GM12878 (cell line): ENCODE measurements around the gene P3H3. TPM values are rescaled to one million over a fixed set of nuclear protein-coding genes. Genes with fewer than 3 reads are reported as not detected.

Experiments
- ATAC-seq: fragments of 200-7000 bp; cut with Tn5 transposase; 3 replicates; pipeline ENCODE4 v1.9.1; 2020; ENCODE audit warnings: mild to moderate bottlenecking, moderate library complexity
- BruUV-seq: library from RNA; stranded (reverse); fragments of 400-500 nt; replicated peaks from 2 replicates; lab custom pipeline; 2021; lab: Mats Ljungman, UMichigan
- CTCF ChIA-PET: fragments of 300-600 bp; sonication (Branson Sonifier 250); formaldehyde crosslinking; extraction: SDS; loops from one replicate; lab custom pipeline; 2021; ENCODE audit warnings: inconsistent platforms; lab: Yijun Ruan, JAX
- POLR2A ChIA-PET: fragments of 350-600 bp; formaldehyde crosslinking; extraction: SDS; loops from one replicate; lab custom pipeline; 2021; ENCODE audit warnings: inconsistent platforms; lab: Charles Lee
- RAD21 ChIA-PET: fragments of 300-600 bp; sonication (Branson Sonifier 250); formaldehyde crosslinking; loops from one replicate; lab custom pipeline; 2023; ENCODE audit warnings: antibody characterized with exemption; ENCODE audit not compliant: unreplicated experiment; lab: Charles Lee
- SMC1A ChIA-PET: fragments of 300-600 bp; sonication (Branson Sonifier 250); formaldehyde crosslinking; loops from one replicate; lab custom pipeline; 2023; ENCODE audit not compliant: unreplicated experiment, uncharacterized antibody; lab: Charles Lee
- DNase-seq: peaks from one replicate; pipeline ENCODE4 v3.0.0-alpha.2; 2011; ENCODE audit warnings: low read depth, low spot score
- FAIRE-seq: peaks from 3 replicates; lab custom pipeline; 2011; peaks lifted over from hg19 to GRCh38; lab: Jason Lieb, UNC
- H2AFZ ChIP-seq: 2 replicates; pipeline ENCODE4 v1.6.0; 2011; ENCODE audit warnings: low read depth, low read length, control low read depth; ENCODE audit not compliant: control insufficient read depth
- H3K27ac ChIP-seq: 2 replicates; pipeline ENCODE4 v1.5.1; 2011; ENCODE audit warnings: control low read depth; ENCODE audit not compliant: control insufficient read depth, insufficient read depth
- H3K27me3 ChIP-seq, 2 experiments: replicated peaks in 1 of 2; 2 replicates each; pipeline versions ENCODE4 v1.6.0 to v1.6.1; 2011; ENCODE audit warnings: low read length in 1 of 2; ENCODE audit not compliant: control insufficient read depth in 2 of 2, insufficient read depth in 2 of 2
- H3K36me3 ChIP-seq, 2 experiments: 2 replicates each; pipeline ENCODE4 v1.5.1; 2011; ENCODE audit warnings: low read length in 1 of 2; ENCODE audit not compliant: control insufficient read depth in 2 of 2, insufficient read depth in 2 of 2
- H3K4me1 ChIP-seq: 2 replicates; pipeline ENCODE4 v1.6.1; 2011; ENCODE audit warnings: mild to moderate bottlenecking, low read length, moderate library complexity, mixed read lengths; ENCODE audit not compliant: control insufficient read depth, insufficient read depth
- H3K4me2 ChIP-seq: 2 replicates; pipeline ENCODE4 v1.6.0; 2011; ENCODE audit warnings: control low read depth; ENCODE audit not compliant: control insufficient read depth, insufficient read depth
- H3K4me3 ChIP-seq: fragments of 200-600 bp; sonication (generic); 2 replicates; pipeline ENCODE4 v1.5.1; 2016
- H3K79me2 ChIP-seq: 2 replicates; pipeline ENCODE4 v1.6.0; 2011; ENCODE audit warnings: low read length; ENCODE audit not compliant: control insufficient read depth, insufficient read depth
- H3K9ac ChIP-seq: 2 replicates; pipeline ENCODE4 v1.8.0; 2011; ENCODE audit warnings: low read length, control low read depth, mixed read lengths; ENCODE audit not compliant: control insufficient read depth, insufficient read depth
- H3K9me3 ChIP-seq: replicated peaks from 3 replicates; pipeline ENCODE4 v1.5.1; 2011; ENCODE audit warnings: mild to moderate bottlenecking, low read length; ENCODE audit not compliant: control insufficient read depth, insufficient read depth
- H4K20me1 ChIP-seq: 2 replicates; pipeline ENCODE4 v1.6.0; 2011; ENCODE audit not compliant: control insufficient read depth, insufficient read depth
- ASH2L ChIP-seq: fragments of 300-600, 200-600 bp; sonication (generic); IDR thresholded peaks from 2 replicates; pipeline ENCODE4 v1.6.1; 2017; ENCODE audit warnings: low read depth, mild to moderate bottlenecking, borderline replicate concordance
- HDAC6 ChIP-seq: fragments of 200-600 bp; sonication (generic); IDR thresholded peaks from one replicate; pipeline ENCODE4 v1.8.0; 2017; ENCODE audit warnings: antibody characterized with exemption; ENCODE audit not compliant: unreplicated experiment
- MXI1 ChIP-seq: fragments of 150-350 bp; IDR thresholded peaks from 2 replicates; pipeline ENCODE4 v1.6.1; 2011; ENCODE audit warnings: low read depth, mild to moderate bottlenecking, inconsistent platforms, low read length, improper control_type of control experiment
- NFXL1 ChIP-seq: fragments of 450-650 bp; IDR thresholded peaks from 2 replicates; pipeline ENCODE4 v1.6.1; 2017; ENCODE audit warnings: antibody characterized with exemption, mild to moderate bottlenecking, borderline replicate concordance
- NFYB ChIP-seq: IDR thresholded peaks from 2 replicates; pipeline ENCODE4 v1.6.1; 2011; ENCODE audit warnings: low read depth, mild to moderate bottlenecking, low read length, improper control_type of control experiment, moderate library complexity; ENCODE audit not compliant: insufficient read depth
- NR2C2 ChIP-seq: IDR thresholded peaks from 2 replicates; pipeline ENCODE4 v1.6.1; 2011; ENCODE audit warnings: borderline replicate concordance, low read depth; ENCODE audit not compliant: control insufficient read depth, insufficient read length
- NR2F1 ChIP-seq: fragments of 450-650 bp; conservative IDR thresholded peaks from 2 replicates; pipeline ENCODE4 v1.6.1; 2017; ENCODE audit warnings: mild to moderate bottlenecking
- POU2F2 ChIP-seq: IDR thresholded peaks from 3 replicates; pipeline ENCODE4 v1.6.1; 2011; ENCODE audit warnings: low read depth, mild to moderate bottlenecking, low read length, borderline replicate concordance
- SMAD1 ChIP-seq: fragments of 450-650 bp; IDR thresholded peaks from 2 replicates; pipeline ENCODE4 v1.6.1; 2018; ENCODE audit warnings: mild to moderate bottlenecking, low read depth; ENCODE audit not compliant: partially characterized antibody
- SPI1 ChIP-seq: IDR thresholded peaks from 2 replicates; pipeline ENCODE4 v1.6.1; 2011; ENCODE audit warnings: low read depth, mild to moderate bottlenecking, low read length, moderate library complexity, borderline replicate concordance; ENCODE audit not compliant: insufficient read depth
- ZNF622 ChIP-seq: fragments of 450-650 bp; IDR thresholded peaks from 2 replicates; pipeline ENCODE4 v1.6.1; 2017; ENCODE audit warnings: mild to moderate bottlenecking, inconsistent platforms
- WGBS: methylation state at CpG from one replicate; pipeline ENCODE4 v1.1.6; 2016; ENCODE audit warnings: low lambda C conversion rate; ENCODE audit not compliant: insufficient replicate concordance, insufficient coverage; ENCODE audit errors: missing lambda C conversion rate; 5-methylcytosine and 5-hydroxymethylcytosine counted together
- in situ Hi-C: fragments of 300-500 bp; cut with MboI; formaldehyde crosslinking; loops from 9 replicates; pipeline ENCODE4 v1.14.3; 2018; ENCODE audit warnings: mixed read lengths
- intact Hi-C: fragments of 100-400 bp; cut with micrococcal nuclease; formaldehyde crosslinking; loops from one replicate; pipeline ENCODE4 v1.14.2; 2022; ENCODE audit not compliant: unreplicated experiment
- polyA plus RNA-seq, 11 experiments: library from polyadenylated mRNA; depleted of rRNA in 4 of 11; unstranded in 6 of 11; stranded (reverse) in 5 of 11; fragments of >200 nt; fragmentation: Nextera tagmentation in 4 of 11; fragmentation: Illumina TruSeq in 1 of 11; extraction: Ambion mirVana in 4 of 11; extraction: Trizol in 1 of 11; gene quantifications; 1 replicate in 1 of 11; 2 replicates in 10 of 11; pipeline versions ENCODE4 v1.2.1 to v1.2.3, GENCODE V29; 2011 to 2016; ENCODE audit warnings: inconsistent platforms in 2 of 11, missing spikeins in 2 of 11, low read depth in 1 of 11
- total RNA-seq, 4 experiments: library from RNA; depleted of rRNA in 3 of 4; stranded (reverse); fragments of >200 nt in 3 of 4; fragmentation: Illumina TruSeq in 1 of 4; extraction: Trizol in 1 of 4; gene quantifications; 2 replicates each; pipeline versions ENCODE4 v1.2.1 to v1.2.3, GENCODE V29; 2013 to 2021
- TF ChIP-seq, protein P1 (sequence below): fragments of 150-350 bp; IDR thresholded peaks from 2 replicates; pipeline ENCODE4 v1.6.1; 2016; ENCODE audit warnings: low read depth, low read length

Gene P3H3
- total and polyA plus RNA-seq, 10 of the 15 experiments (the other 5 are each of a cell fraction or from before 2014, with no cell fraction given): 0.03 to 0.21 (median 0.05) TPM; not detected in 7

DNA sequence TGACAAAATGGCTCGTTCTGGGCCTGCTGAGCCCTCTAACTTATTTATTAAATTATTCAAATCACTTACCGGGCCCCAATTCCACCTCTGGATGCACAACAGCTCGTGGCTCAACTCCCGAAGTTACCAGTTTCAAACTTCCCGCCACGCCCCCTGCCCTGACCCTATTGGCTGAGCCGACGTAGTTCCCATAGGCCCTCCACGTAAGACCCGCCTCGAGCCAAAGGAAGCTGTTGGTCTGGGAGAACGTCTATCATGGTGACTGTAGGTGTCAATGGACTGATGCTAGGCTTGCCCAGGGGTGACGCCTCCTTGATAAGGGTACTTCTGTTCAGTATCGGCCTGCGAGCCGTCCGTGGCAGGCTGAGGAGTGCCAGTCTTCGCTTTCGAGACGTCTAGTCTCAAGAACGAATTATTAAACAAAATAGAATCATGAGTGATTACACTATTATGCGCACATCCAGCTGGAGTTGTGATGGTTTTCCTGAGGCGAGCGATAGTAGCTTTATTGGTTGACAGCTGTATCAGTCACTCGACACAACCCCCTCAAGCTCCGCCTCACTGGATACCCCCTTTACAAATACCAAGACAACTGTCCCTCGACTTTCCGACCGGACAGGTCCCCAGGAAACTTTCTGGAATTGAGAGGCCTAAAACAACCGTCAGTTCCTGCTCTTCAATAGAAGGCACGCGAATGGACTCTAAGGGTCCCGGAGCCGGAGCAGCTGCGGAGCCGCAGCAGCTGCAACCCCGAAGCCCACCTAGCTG is 23.1 kb downstream of the P3H3 start, which contains the start of gene CDCA3 (continued):
- TF ChIP-seq, protein P1, sequence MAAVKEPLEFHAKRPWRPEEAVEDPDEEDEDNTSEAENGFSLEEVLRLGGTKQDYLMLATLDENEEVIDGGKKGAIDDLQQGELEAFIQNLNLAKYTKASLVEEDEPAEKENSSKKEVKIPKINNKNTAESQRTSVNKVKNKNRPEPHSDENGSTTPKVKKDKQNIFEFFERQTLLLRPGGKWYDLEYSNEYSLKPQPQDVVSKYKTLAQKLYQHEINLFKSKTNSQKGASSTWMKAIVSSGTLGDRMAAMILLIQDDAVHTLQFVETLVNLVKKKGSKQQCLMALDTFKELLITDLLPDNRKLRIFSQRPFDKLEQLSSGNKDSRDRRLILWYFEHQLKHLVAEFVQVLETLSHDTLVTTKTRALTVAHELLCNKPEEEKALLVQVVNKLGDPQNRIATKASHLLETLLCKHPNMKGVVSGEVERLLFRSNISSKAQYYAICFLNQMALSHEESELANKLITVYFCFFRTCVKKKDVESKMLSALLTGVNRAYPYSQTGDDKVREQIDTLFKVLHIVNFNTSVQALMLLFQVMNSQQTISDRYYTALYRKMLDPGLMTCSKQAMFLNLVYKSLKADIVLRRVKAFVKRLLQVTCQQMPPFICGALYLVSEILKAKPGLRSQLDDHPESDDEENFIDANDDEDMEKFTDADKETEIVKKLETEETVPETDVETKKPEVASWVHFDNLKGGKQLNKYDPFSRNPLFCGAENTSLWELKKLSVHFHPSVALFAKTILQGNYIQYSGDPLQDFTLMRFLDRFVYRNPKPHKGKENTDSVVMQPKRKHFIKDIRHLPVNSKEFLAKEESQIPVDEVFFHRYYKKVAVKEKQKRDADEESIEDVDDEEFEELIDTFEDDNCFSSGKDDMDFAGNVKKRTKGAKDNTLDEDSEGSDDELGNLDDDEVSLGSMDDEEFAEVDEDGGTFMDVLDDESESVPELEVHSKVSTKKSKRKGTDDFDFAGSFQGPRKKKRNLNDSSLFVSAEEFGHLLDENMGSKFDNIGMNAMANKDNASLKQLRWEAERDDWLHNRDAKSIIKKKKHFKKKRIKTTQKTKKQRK: peak; percentile 81
- peak; percentile 99 for TF ChIP-seq NFYB

DNA sequence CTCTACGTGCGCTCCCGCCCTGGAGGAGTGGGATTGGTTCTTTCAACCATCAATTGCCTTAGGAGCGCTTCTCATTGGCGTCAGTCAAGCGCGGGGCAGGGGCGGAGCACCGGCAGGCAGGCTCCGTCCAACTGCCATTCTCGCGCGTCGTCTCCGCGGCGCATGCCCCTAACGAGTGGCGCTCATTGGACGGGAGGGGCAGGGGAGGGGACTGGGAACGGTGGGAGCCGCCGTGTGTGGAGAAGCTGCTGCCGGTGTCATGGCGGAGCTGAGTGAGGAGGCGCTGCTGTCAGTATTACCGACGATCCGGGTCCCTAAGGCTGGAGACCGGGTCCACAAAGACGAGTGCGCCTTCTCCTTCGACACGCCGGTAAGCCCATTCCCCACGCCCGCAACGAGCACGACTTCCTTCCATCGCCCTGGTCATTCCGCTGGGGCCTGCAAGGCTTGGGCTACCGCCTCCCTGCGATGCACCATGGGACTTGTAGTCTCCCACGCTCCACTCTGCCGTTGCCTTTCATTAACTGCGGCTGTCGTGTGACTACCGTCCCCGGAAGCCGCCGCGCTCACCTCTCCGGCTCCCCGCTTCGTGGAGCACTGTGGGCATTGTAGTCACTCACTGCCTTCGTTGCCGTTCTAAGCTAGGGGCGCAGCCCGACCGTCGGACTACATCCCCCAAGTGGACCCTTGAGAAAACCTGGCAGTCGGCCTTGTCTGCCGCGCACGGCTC is 23.9 kb downstream of the P3H3 start, which contains the start of gene USP5:
TSS of gene USP5 (plus strand) at position 230 of the 730 bp plus-strand sequence. CDS start at position 260, 30 bp downstream.
- DNase-seq (peak; percentile 99), ATAC-seq (peak; percentile 87), FAIRE-seq (no peak)
- Histone ChIP-seq H3K4me1 (peaks cover 28% of the 10 kb centered on the region), H4K20me1 (no peaks in the 10 kb centered on the region), H3K27ac (peak within 1 kb of the TSS; percentile 84), H3K4me2 (peak within 1 kb of the TSS; percentile 96), H3K9ac (peak within 1 kb of the TSS; percentile 71), H3K4me3 (peak within 1 kb of the TSS; percentile 82), H3K27me3 (no peaks in the 10 kb centered on the region), H2AFZ (peak within 1 kb of the TSS; percentile 97), H3K36me3 (peaks cover 10 to 22% of the 10 kb centered on the region in 2 experiments), H3K9me3 (no peaks in the 10 kb centered on the region), H3K79me2 (peaks cover 41% of the 10 kb centered on the region)
- ChIA-PET SMC1A (interaction anchor here (0.6 to 5.0 kb wide), 17 partner anchors 11 to 407 kb away, joined by 3 to 42 read pairs (median 6); partner anchors contain the start of genes CD27, COPS7A, GNB3 and MLF2), CTCF (interaction anchor here (0.6 to 9.9 kb wide), 16 partner anchors 17 to 315 kb away, joined by 3 to 173 read pairs (median 4); partner anchors contain the start of genes C1RL, COPS7A, MLF2 and PTPN6), POLR2A (interaction anchor here (0.5 to 8.9 kb wide), 36 partner anchors 9 to 261 kb away, joined by 3 to 84 read pairs (median 4); partner anchors contain the start of genes C12orf57, C1RL, COPS7A and LAG3), RAD21 (interaction anchor here (0.5 to 5.6 kb wide), 24 partner anchors 10 to 320 kb away, joined by 3 to 42 read pairs (median 4); partner anchors contain the start of genes C12orf57, COPS7A, LPAR5 and MLF2)
- intact Hi-C loops (loop anchor here (1.0 to 5.0 kb wide), 2 partner anchors 39 to 165 kb away; partner anchors contain the start of gene ZNF384), in situ Hi-C loops (no loop called here)
- TSS peak; percentile 81 for BruUV-seq
- under 1% methylated on average over 65 of the region's 65 CpGs for WGBS
- TF ChIP-seq MXI1: peak; percentile 49
- TF ChIP-seq SPI1: peak; percentile 20; the same call in 1 of the 2 replicates
- TF ChIP-seq NFXL1: no peak
- TF ChIP-seq HDAC6: no peak
- no peak for TF ChIP-seq POU2F2
- no peak for TF ChIP-seq NR2C2
- TF ChIP-seq NR2F1: 0 out of 2 replicates have a peak, but pooled peaks have one; percentile 22
- no peak for TF ChIP-seq ASH2L
- no peak for TF ChIP-seq ZNF622
- TF ChIP-seq SMAD1: no peak
